HL-60 (cell line): ENCODE data around the gene ADTRP.
"Not testable (repeated sequence)": the region's sequence is repeated elsewhere in the genome, so short reads cannot be mapped to it uniquely, and the experiment has no call there.

Experiments used
- DNase-seq, 2 experiments: peaks; one replicate each; pipeline ENCODE4 v3.0.0-alpha.2; 2010 to 2020; ENCODE audit warnings: low read depth in 1 of 2, low spot score in 1 of 2
- H3K27ac ChIP-seq: fragments of 250-450 bp; sonication (Bioruptor Pico); replicated peaks from 2 replicates; pipeline ENCODE4 v1.5.1; 2020; ENCODE audit warnings: mild to moderate bottlenecking, moderate library complexity
- H3K27me3 ChIP-seq: fragments of 250-450 bp; sonication (Bioruptor Pico); 2 replicates; pipeline ENCODE4 v1.5.1; 2021; ENCODE audit warnings: mild to moderate bottlenecking, moderate library complexity; ENCODE audit not compliant: insufficient read depth, poor library complexity, severe bottlenecking
- H3K4me3 ChIP-seq: replicated peaks from 2 replicates; pipeline ENCODE4 v1.5.1; 2011; ENCODE audit warnings: mild to moderate bottlenecking, control low read depth, low read length; ENCODE audit not compliant: insufficient read depth
- GABPA ChIP-seq: IDR thresholded peaks from 2 replicates; pipeline ENCODE4 v1.6.1; 2012; ENCODE audit warnings: low read depth
- POLR2AphosphoS5 ChIP-seq: IDR thresholded peaks from 2 replicates; pipeline ENCODE4 v1.6.1; 2012; ENCODE audit warnings: low read depth
- SPI1 ChIP-seq: IDR thresholded peaks from 2 replicates; pipeline ENCODE4 v1.6.1; 2012; ENCODE audit warnings: low read depth, mild to moderate bottlenecking, borderline replicate concordance
- TF ChIP-seq, protein P1 (sequence below): IDR thresholded peaks from one replicate; pipeline ENCODE4 v1.5.1; 2011; ENCODE audit warnings: low read length, control low read depth, inconsistent platforms; ENCODE audit not compliant: insufficient read depth
- TF ChIP-seq, protein P2 (sequence below): IDR thresholded peaks from 2 replicates; pipeline ENCODE4 v1.6.1; 2012; ENCODE audit warnings: low read depth; ENCODE audit not compliant: insufficient replicate concordance

ADTRP gene

DNA sequence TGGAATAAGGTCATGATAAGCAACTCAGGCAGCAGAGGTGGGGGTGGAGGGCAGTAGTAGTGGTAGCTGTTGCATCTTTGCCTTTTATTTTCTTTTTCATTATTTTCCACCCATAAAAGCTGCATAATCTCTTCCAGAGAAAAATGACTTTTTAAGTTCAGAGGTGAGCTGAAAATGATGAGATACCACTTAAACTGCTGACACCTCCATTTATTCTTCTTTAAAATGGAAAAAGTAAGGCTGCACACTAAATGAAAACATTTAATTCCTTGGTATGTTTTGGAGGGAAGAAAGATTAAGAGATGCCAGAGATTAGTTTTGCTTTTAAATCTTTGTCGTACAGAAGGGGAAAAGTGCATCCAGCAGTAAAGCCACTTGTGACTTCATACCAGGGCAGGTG lies 97.2 kb downstream of the ADTRP start:
- Histone ChIP-seq H3K4me3 (no peak overlapping the region), H3K27ac (no peak overlapping the region), H3K27me3 (no peaks in the 10 kb centered on the region)
- DNase-seq = no peak
- no peak for TF ChIP-seq GABPA
- TF ChIP-seq, protein P1, sequence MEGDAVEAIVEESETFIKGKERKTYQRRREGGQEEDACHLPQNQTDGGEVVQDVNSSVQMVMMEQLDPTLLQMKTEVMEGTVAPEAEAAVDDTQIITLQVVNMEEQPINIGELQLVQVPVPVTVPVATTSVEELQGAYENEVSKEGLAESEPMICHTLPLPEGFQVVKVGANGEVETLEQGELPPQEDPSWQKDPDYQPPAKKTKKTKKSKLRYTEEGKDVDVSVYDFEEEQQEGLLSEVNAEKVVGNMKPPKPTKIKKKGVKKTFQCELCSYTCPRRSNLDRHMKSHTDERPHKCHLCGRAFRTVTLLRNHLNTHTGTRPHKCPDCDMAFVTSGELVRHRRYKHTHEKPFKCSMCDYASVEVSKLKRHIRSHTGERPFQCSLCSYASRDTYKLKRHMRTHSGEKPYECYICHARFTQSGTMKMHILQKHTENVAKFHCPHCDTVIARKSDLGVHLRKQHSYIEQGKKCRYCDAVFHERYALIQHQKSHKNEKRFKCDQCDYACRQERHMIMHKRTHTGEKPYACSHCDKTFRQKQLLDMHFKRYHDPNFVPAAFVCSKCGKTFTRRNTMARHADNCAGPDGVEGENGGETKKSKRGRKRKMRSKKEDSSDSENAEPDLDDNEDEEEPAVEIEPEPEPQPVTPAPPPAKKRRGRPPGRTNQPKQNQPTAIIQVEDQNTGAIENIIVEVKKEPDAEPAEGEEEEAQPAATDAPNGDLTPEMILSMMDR = no peak
- TF ChIP-seq SPI1 = no peak
- no peak for TF ChIP-seq POLR2AphosphoS5

DNA sequence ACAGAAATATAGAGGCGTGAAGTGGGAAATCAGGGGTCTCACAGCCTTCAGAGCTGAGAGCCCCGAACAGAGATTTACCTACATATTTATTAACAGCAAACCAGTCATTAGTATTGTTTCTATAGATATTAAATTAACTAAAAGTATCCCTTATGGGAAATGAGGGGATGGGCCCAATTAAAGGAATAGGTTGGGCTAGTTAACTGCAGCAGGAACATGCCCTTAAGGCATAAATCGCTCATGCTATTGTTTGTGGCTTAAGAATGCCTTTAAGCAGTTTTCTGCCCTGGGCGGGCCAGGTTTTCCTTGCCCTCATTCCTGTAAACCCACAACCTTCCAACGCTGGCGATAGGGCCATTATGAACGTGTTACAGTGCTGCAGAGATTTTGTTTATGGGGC lies 98.1 kb downstream of the ADTRP start:
- DNase-seq, H3K4me3 ChIP-seq, H3K27ac ChIP-seq, H3K27me3 ChIP-seq: not testable (repeated sequence)

DNA sequence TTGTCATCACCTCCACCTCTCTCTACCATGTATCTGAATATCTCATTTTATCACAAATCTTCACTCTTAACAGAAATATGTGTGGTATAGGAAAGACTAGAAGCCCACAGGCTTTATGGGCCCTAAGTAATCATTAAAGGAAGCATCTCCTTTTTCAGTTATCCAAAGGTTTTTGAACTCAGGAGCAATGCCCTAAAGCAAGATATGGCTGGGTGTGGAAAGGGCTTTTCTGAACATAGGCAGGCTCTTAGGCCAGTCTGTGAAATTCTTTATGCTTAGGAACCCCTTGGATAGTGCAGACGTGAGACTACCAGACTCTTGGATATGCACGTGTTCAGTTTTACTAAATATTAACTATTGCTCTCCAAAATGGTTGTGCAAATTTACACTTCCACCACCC lies 99.5 kb downstream of the ADTRP start:
- no peak for DNase-seq
- H3K27ac ChIP-seq = no peak overlapping the region
- H3K27me3 ChIP-seq = no peaks in the 10 kb centered on the region
- no peak overlapping the region for H3K4me3 ChIP-seq
- TF ChIP-seq GABPA (no peak), SPI1 (no peak), POLR2AphosphoS5 (no peak)
- TF ChIP-seq, protein P1 = no peak
- TF ChIP-seq, protein P2, sequence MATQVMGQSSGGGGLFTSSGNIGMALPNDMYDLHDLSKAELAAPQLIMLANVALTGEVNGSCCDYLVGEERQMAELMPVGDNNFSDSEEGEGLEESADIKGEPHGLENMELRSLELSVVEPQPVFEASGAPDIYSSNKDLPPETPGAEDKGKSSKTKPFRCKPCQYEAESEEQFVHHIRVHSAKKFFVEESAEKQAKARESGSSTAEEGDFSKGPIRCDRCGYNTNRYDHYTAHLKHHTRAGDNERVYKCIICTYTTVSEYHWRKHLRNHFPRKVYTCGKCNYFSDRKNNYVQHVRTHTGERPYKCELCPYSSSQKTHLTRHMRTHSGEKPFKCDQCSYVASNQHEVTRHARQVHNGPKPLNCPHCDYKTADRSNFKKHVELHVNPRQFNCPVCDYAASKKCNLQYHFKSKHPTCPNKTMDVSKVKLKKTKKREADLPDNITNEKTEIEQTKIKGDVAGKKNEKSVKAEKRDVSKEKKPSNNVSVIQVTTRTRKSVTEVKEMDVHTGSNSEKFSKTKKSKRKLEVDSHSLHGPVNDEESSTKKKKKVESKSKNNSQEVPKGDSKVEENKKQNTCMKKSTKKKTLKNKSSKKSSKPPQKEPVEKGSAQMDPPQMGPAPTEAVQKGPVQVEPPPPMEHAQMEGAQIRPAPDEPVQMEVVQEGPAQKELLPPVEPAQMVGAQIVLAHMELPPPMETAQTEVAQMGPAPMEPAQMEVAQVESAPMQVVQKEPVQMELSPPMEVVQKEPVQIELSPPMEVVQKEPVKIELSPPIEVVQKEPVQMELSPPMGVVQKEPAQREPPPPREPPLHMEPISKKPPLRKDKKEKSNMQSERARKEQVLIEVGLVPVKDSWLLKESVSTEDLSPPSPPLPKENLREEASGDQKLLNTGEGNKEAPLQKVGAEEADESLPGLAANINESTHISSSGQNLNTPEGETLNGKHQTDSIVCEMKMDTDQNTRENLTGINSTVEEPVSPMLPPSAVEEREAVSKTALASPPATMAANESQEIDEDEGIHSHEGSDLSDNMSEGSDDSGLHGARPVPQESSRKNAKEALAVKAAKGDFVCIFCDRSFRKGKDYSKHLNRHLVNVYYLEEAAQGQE = no peak

DNA sequence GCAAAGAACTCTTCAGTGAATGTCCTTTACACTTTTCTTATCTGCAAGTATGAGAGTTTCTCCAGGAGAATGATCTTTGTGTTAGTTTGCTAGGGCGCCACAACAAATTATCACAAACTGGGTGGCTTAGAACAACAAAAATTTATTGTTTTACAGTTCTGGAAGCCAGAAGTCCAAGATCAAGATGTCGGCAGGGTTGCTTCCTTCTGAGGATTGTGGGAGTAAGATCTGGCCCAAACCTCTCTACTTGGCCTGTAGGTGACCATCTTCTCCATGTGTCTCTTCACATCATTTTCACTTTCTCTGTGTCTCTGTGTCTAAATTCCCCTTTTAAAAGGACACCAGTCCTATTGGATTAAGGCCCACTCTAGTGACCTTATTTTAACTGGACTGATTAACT lies 103.0 kb downstream of the ADTRP start:
- no peak for DNase-seq
- H3K27ac ChIP-seq = no peak overlapping the region
- no peak overlapping the region for H3K4me3 ChIP-seq
- TF ChIP-seq, protein P1 = no peak
- TF ChIP-seq, protein P2 = no peak
- H3K27me3 ChIP-seq = no peaks in the 10 kb centered on the region

DNA sequence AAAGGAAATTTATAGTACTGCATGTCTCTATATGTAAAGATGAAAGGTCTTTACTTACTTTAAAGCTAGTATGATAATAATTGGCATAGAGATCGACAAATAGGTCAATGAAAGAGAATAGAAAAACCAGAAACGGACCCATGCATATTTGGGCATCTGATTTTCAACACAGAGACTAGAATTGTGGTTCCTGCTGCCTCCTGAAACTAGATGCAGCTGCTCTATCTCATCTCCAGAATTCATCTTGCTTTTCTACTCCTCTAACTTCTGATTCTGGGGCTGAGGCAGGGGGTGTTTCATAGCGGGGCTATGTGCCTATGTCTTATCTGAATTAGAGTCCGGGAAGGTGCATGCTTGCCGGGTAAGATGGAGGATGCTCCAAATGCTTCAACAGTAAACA lies 105.9 kb downstream of the ADTRP start:
- DNase-seq = no peak
- no peak overlapping the region for H3K4me3 ChIP-seq
- TF ChIP-seq POLR2AphosphoS5 (no peak), SPI1 (no peak), GABPA (no peak)
- TF ChIP-seq, protein P1 = no peak

More for the DNA sequence above, 105.9 kb downstream of the ADTRP start:
- Histone ChIP-seq H3K27me3 (no peaks in the 10 kb centered on the region), H3K27ac (no peak overlapping the region)
